Neural progenitor cell (in vitro differentiated cells): ENCODE data around the gene ARL16. TPM values are rescaled to one million over a fixed set of nuclear protein-coding genes. Genes with fewer than 3 reads are reported as not detected.
"Not testable (repeated sequence)": the region's sequence is repeated elsewhere in the genome, so short reads cannot be mapped to it uniquely, and the experiment has no call there.

ENCODE experiments used
- DNase-seq: peaks from one replicate; pipeline ENCODE4 v3.0.0-alpha.2; 2016; ENCODE audit warnings: low spot score
- H2AFZ ChIP-seq: fragments of 200-600 bp; sonication (generic); replicated peaks from 2 replicates; pipeline ENCODE4 v1.6.1; 2016; ENCODE audit warnings: antibody characterized with exemption
- H3F3A ChIP-seq: fragments of 200-600 bp; sonication (generic); 2 replicates; pipeline ENCODE4 v1.6.1; 2016; ENCODE audit warnings: antibody characterized with exemption, low read depth
- H3K27ac ChIP-seq: fragments of 200-600 bp; sonication (generic); 2 replicates; pipeline ENCODE4 v1.5.1; 2016; ENCODE audit warnings: mild to moderate bottlenecking
- H3K27me3 ChIP-seq: fragments of 200-600 bp; sonication (generic); 2 replicates; pipeline ENCODE4 v1.6.1; 2016; ENCODE audit warnings: mild to moderate bottlenecking, moderate library complexity
- H3K36me3 ChIP-seq: fragments of 200-600 bp; sonication (generic); 2 replicates; pipeline ENCODE4 v1.5.1; 2016
- H3K4me1 ChIP-seq: fragments of 200-600 bp; sonication (generic); 2 replicates; pipeline ENCODE4 v1.6.1; 2016; ENCODE audit warnings: mixed run types
- H3K4me2 ChIP-seq: fragments of 200-600 bp; sonication (generic); 2 replicates; pipeline ENCODE4 v1.6.1; 2016
- H3K4me3 ChIP-seq: fragments of 200-600 bp; sonication (generic); 2 replicates; pipeline ENCODE4 v1.5.1; 2016
- H3K79me2 ChIP-seq: fragments of 200-600 bp; sonication (generic); 2 replicates; pipeline ENCODE4 v1.6.1; 2016; ENCODE audit warnings: low read depth
- H3K9ac ChIP-seq: fragments of 200-600 bp; sonication (generic); 2 replicates; pipeline ENCODE4 v1.6.1; 2016
- H3K9me3 ChIP-seq: fragments of 200-600 bp; sonication (generic); 2 replicates; pipeline ENCODE4 v1.5.1; 2016; ENCODE audit warnings: low read depth
- H4K20me1 ChIP-seq: fragments of 200-600 bp; sonication (generic); 2 replicates; pipeline ENCODE4 v1.6.1; 2016; ENCODE audit warnings: low read depth
- H3K27ac Mint-ChIP-seq: 3 replicates; pipeline ENCODE4 v1.8.0; 2021; ENCODE audit warnings: mixed read lengths
- H3K27me3 Mint-ChIP-seq: 2 replicates; pipeline ENCODE4 v1.8.0; 2022; ENCODE audit warnings: low read depth, mild to moderate bottlenecking, inconsistent platforms, moderate library complexity, mixed read lengths; ENCODE audit not compliant: insufficient read depth
- H3K36me3 Mint-ChIP-seq: 3 replicates; pipeline ENCODE4 v1.8.0; 2021; ENCODE audit warnings: mixed read lengths
- H3K4me1 Mint-ChIP-seq: 3 replicates; pipeline ENCODE4 v1.8.0; 2021; ENCODE audit warnings: mixed read lengths
- H3K4me3 Mint-ChIP-seq: 3 replicates; pipeline ENCODE4 v1.8.0; 2021; ENCODE audit warnings: mild to moderate bottlenecking, moderate library complexity, mixed read lengths
- H3K9me3 Mint-ChIP-seq: 3 replicates; pipeline ENCODE4 v1.8.0; 2020; ENCODE audit warnings: mixed read lengths
- CTCF ChIP-seq: fragments of 200-600 bp; sonication (generic); IDR thresholded peaks from 2 replicates; pipeline ENCODE4 v1.5.1; 2017; ENCODE audit warnings: antibody characterized with exemption, mild to moderate bottlenecking
- EZH2 ChIP-seq: fragments of 200-600 bp; sonication (generic); IDR thresholded peaks from 2 replicates; pipeline ENCODE4 v1.6.1; 2017; ENCODE audit warnings: antibody characterized with exemption, mild to moderate bottlenecking, moderate library complexity
- EZH2phosphoT487 ChIP-seq: fragments of 200-600 bp; sonication (generic); IDR thresholded peaks from 2 replicates; pipeline ENCODE4 v1.6.1; 2017; ENCODE audit warnings: antibody characterized with exemption
- total RNA-seq: library from RNA; depleted of rRNA; stranded (reverse); fragments of >200 nt; gene quantifications from 2 replicates; pipeline ENCODE4 v1.2.3, GENCODE V29; 2015; ENCODE audit warnings: low replicate concordance

The ARL16 gene
- total RNA-seq, 1 donor from 2014 or later = 31.2 TPM

DNA sequence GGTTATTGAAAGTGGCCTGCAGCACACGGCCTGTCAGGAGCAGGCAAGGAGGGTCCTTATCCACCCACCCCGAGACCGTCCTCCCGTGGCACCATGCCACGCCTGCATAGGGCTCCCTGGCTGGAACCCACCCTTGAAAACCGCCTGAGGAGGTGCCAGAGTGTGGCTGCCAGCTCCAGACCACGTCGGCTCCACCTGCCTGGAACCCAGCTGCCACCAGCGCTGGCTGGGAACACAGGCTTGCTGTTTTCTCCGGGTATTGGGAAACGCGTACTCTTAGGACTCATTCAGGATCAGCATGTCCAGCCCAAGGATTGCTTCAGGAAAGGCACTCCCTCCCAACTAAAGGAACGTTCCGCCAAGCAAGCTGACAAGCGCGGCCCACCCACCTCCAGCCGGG, 6.7 kb downstream of the ARL16 start:
- Histone ChIP-seq H3K4me3 (no peak overlapping the region), H3K27me3 (no peaks in the 10 kb centered on the region), H3K36me3 (no peaks in the 10 kb centered on the region), H3K9me3 (no peaks in the 10 kb centered on the region), H3K79me2 (peaks cover 7% of the 10 kb centered on the region), H3K27ac (no peak overlapping the region), H4K20me1 (peaks cover 10% of the 10 kb centered on the region), H3K9ac (no peak overlapping the region), H2AFZ (no peak overlapping the region), H3K4me2 (no peak overlapping the region), H3K4me1 (no peaks in the 10 kb centered on the region), H3F3A (peaks cover 30% of the 10 kb centered on the region)
- no peaks in the 10 kb centered on the region for H3K9me3 Mint-ChIP-seq
- no peaks in the 10 kb centered on the region for H3K4me1 Mint-ChIP-seq
- H3K27me3 Mint-ChIP-seq = no peaks in the 10 kb centered on the region
- no peak for DNase-seq
- peaks cover 9% of the 10 kb centered on the region for H3K36me3 Mint-ChIP-seq
- no peak overlapping the region for H3K27ac Mint-ChIP-seq
- TF ChIP-seq EZH2phosphoT487 (no peak), EZH2 (no peak), CTCF (no peak)
- no peak overlapping the region for H3K4me3 Mint-ChIP-seq

- not testable (repeated sequence) for H3K9me3 ChIP-seq, H2AFZ ChIP-seq, H3K27ac ChIP-seq, H3K4me3 Mint-ChIP-seq, H3K4me1 Mint-ChIP-seq, H3K27me3 Mint-ChIP-seq, H3K36me3 ChIP-seq, H3K4me1 ChIP-seq, H3K9me3 Mint-ChIP-seq, H3K4me3 ChIP-seq, H3K27ac Mint-ChIP-seq, H3K9ac ChIP-seq, H3K27me3 ChIP-seq, H3K4me2 ChIP-seq, H3K79me2 ChIP-seq
- peaks cover 12% of the 10 kb centered on the region for H3K36me3 Mint-ChIP-seq
- DNase-seq = peak; percentile 25
- TF ChIP-seq CTCF = peak; percentile 60
- H3F3A ChIP-seq = peaks cover 30% of the 10 kb centered on the region
- H4K20me1 ChIP-seq = peaks cover 10% of the 10 kb centered on the region
Observed at GRCh38 chr17:81675515-81676221, 7.9 kb downstream of the ARL16 start.

- Histone ChIP-seq H3K4me2 (no peak overlapping the region), H3K9ac (no peak overlapping the region), H3K9me3 (no peaks in the 10 kb centered on the region), H3K79me2 (peaks cover 16% of the 10 kb centered on the region), H3K27ac (no peak overlapping the region), H4K20me1 (peaks cover 10% of the 10 kb centered on the region), H3F3A (peaks cover 24% of the 10 kb centered on the region), H3K4me3 (no peak overlapping the region), H3K36me3 (no peaks in the 10 kb centered on the region), H3K27me3 (no peaks in the 10 kb centered on the region), H2AFZ (no peak overlapping the region), H3K4me1 (no peaks in the 10 kb centered on the region)
- DNase-seq = no peak
- Mint-ChIP-seq H3K36me3 (peaks cover 10% of the 10 kb centered on the region), H3K4me3 (no peak overlapping the region), H3K4me1 (no peaks in the 10 kb centered on the region), H3K9me3 (no peaks in the 10 kb centered on the region), H3K27ac (no peak overlapping the region), H3K27me3 (no peaks in the 10 kb centered on the region)
- no peak for TF ChIP-seq EZH2
- TF ChIP-seq CTCF = no peak
- no peak for TF ChIP-seq EZH2phosphoT487
Observed at GRCh38 chr17:81673561-81674258, 9.9 kb downstream of the ARL16 start.
